GM18508 (cell line): ENCODE results near the gene SLC2A9.

Experiments used
- ATAC-seq: cut with Tn5 transposase; IDR thresholded peaks from one replicate; pipeline ENCODE4 v1.9.1; 2021; ENCODE audit warnings: moderate number of reproducible peaks; ENCODE audit not compliant: insufficient read depth, unreplicated experiment

SLC2A9 gene

GRCh38 chr4:10020871-10021652 is at the start of gene SLC2A9:
Gene SLC2A9, minus strand, starts transcription at chr4:10021497. Its CDS starts 68 bp downstream, at chr4:10021429.
- no peak for ATAC-seq

GRCh38 chr4:10069075-10069642 is 47.9 kb upstream of the SLC2A9 start:
- no peak for ATAC-seq

GRCh38 chr4:10066670-10067651 is 45.7 kb upstream of the SLC2A9 start:
- no peak for ATAC-seq

- no peak for ATAC-seq
Measured at GRCh38 chr4:10066206-10066605, 44.9 kb upstream of the SLC2A9 start.

DNA sequence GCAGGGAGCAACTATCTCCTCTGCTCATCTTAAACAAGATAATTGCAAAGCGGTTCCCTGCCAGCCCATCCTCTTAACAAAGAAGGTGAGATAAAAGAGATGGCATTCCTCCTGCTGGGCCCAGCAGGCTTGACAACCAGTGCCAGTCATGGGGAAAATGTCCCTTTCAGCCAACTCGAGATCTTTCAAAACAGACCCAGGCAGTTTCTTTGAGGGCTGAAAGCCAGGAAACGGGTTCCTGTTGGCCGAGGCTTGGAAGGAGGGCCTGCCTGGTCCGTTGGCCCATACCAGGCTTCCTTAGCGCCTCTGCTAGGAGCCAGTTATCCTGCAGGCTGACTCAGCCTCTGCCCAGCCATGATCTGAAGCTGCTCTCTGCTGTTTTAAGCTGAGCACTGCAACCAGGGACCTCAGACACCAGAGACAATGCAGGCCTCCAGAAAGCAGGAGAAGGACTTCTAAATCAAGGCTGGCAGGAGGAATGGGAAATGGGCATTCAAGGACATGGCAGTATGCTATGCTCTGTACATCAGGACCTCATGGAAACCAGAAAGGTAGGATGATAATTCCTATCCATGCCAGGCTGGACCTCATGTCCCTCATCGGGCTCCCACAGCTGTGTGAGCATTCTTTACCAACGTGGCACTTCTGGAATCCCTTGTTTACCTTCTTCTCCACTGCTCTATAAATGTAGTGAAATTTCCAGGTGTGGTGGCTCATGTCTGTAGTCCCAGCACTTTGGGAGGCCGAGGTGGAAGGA is 42.4 kb upstream of the SLC2A9 start:
- no peak for ATAC-seq

- no peak for ATAC-seq
Measured at GRCh38 chr4:10061650-10062415, 40.5 kb upstream of the SLC2A9 start.

DNA sequence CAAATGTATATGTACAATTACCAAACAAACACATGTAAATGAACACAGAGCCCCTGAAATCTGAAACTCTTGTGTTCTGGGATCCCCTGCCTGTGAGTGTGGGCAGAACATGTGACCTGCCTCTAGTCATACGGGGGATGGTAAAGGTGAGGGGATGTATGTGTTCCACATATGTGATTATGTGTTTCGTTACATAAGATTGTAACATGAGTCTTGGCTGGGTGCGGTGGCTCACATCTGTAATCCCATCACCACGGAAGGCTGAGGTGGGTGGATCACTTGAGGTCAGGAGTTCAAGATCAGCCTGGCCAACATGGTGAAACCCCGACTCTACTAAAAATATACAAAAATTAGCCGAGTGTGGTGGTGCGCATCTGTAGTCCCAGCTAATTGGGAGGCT is 37.1 kb upstream of the SLC2A9 start:
- ATAC-seq = no peak

GRCh38 chr4:10057023-10057395 is 35.7 kb upstream of the SLC2A9 start:
- ATAC-seq = no peak

- no peak for ATAC-seq
Measured at GRCh38 chr4:10056334-10057022, 35.2 kb upstream of the SLC2A9 start.

GRCh38 chr4:10055871-10056270 is 34.6 kb upstream of the SLC2A9 start:
- no peak for ATAC-seq

DNA sequence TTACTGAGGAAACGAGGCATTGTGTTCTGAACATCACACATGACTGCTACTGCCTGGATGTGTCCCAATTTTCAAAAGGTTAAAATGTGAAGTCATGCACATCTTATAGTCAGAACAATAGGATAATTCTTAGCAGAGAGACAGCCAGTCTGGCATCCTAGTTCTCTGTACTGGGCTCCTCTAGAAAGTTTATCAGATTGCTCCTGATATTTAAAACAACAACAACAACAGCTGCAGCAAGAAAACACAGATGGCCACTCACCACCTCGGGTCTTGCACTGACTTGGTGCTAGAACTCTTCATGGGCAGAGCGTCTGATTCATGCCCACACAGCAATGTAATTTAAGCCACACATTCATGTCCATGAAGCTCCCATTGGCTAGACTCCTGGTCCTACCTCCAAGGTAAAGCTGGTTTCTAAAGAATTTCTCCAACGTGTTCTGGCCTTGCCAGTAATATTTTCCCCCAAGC is 33.3 kb upstream of the SLC2A9 start:
- ATAC-seq = no peak

DNA sequence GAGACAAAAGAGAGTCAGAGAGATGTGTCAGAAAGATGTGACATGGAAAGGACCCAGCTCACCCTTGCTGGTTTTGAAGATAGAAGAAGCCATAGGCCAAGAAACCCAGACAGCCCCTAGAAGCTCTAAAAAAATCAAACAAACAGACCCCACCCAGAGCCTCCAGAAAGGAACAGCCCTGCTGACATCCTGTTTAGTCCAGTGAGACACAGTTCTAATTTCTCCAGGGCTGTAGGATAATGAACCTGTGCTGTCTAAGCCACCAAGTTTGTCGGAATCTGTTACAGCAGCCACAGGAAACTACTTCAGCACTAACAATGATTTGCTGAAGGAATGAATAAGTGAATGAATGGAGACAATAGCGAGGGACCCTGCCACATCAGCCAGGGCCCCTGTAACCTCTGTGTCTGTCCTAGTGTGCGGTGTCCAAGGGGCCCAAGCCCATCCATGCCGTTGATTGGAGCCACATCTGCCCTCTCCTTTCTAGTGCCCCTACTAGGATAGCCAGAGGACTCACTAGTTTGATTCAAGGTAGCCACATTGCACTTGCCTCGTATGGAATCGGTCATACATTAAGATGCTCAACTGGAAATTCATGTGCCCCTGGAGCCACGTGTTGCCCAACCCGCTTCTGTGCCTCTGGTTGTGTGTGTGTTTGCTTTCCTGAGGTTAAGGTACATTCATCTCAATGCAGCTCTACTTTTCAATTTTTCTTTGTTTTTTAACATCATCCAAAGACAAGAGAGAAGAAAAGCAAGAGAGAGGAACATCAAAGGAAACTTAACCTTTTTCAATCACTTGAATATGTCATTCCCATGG is 32.5 kb upstream of the SLC2A9 start:
- no peak for ATAC-seq

- no peak for ATAC-seq
Measured at GRCh38 chr4:10051517-10052135, 30.3 kb upstream of the SLC2A9 start.

DNA sequence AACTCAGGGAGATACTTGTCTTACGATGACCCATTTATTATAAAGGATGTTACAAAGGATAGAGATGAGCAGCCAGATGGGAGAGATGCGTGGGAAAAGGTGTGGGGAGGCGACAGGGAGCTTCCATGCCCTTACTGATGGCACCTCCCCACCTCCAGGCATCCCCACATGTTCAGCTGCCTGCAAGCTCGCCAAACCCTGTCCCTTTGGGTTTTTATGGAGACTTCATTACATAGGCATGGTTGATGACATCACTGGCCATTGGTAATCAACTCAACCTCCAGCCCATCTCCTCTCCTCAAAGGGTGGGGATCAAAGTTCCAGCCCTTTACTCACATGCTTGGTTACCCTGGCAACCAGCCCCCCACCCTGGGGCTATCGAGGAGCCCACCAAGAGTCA is 29.4 kb upstream of the SLC2A9 start:
- no peak for ATAC-seq

- no peak for ATAC-seq
Measured at GRCh38 chr4:10050261-10050661, 29.0 kb upstream of the SLC2A9 start.

DNA sequence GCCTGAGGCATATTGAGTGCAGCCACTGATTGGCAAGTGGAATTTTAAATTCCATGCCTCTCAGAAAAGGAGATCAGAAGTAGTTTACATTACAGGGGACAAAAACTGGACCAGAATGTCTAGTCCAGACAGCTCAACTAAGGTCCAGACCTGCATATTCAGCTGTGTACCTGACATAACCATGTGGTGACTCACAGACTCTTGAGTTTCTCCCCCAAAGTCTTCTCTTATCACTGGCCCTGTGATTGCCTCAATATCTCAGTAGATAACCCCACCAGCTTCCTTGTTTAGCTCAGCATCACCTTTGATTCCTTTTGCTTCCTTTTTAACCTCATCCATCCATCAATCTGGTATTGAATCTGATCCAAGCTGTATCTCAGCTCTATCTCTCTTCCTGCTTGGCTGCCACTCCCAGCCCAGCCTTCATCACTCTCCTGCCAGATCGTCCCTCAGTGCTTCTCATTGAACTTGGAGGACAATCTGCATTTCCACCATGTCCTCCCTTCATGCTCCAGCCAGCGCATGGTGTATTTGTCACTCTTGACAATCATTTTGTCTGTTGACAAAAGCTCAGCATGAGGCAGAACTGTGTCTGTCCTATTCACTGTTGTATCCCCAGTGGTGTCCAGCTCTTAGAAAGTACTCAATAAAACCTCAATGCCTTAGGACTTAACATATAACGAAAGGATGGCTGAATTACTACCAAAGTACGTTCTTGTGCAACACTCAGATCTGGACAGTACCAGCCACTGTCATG is 27.8 kb upstream of the SLC2A9 start:
- no peak for ATAC-seq

- ATAC-seq = no peak
Measured at GRCh38 chr4:10047967-10048366, 26.7 kb upstream of the SLC2A9 start.
